Keratinocyte (primary cell): ENCODE data around the gene ZNF428. TPM values are rescaled to one million over a fixed set of nuclear protein-coding genes. Genes with fewer than 3 reads are reported as not detected.

Experiments used
- DNase-seq: peaks from one replicate; pipeline ENCODE4 v3.0.0-alpha.2; 2011; ENCODE audit warnings: low read depth, missing footprints, low spot score
- FAIRE-seq: peaks from 2 replicates; lab custom pipeline; 2011; peaks lifted over from hg19 to GRCh38; lab: Jason Lieb, UNC
- H2AFZ ChIP-seq: 2 replicates; pipeline ENCODE4 v1.6.0; 2012; ENCODE audit warnings: low read length, control low read depth, inconsistent platforms; ENCODE audit not compliant: control insufficient read depth
- H3K27ac ChIP-seq: 2 replicates; pipeline ENCODE4 v1.5.1; 2011; ENCODE audit warnings: low read length; ENCODE audit not compliant: control insufficient read depth, insufficient read depth
- H3K27me3 ChIP-seq: 3 replicates; pipeline ENCODE4 v1.6.0; 2011; ENCODE audit warnings: low read length; ENCODE audit not compliant: control insufficient read depth, insufficient read depth; ENCODE audit errors: extremely low read depth
- H3K36me3 ChIP-seq, 2 experiments: 2 replicates in 1 of 2; 3 replicates in 1 of 2; pipeline ENCODE4 v1.5.1; 2011; ENCODE audit warnings: low read length in 2 of 2, mild to moderate bottlenecking in 1 of 2; ENCODE audit not compliant: control insufficient read depth in 2 of 2, insufficient read depth in 2 of 2; ENCODE audit errors: extremely low read depth in 1 of 2
- H3K4me1 ChIP-seq: 3 replicates; pipeline ENCODE4 v1.5.1; 2011; ENCODE audit warnings: low read length; ENCODE audit not compliant: control insufficient read depth, insufficient read depth; ENCODE audit errors: extremely low read depth
- H3K4me2 ChIP-seq: 3 replicates; pipeline ENCODE4 v1.6.0; 2011; ENCODE audit warnings: low read depth, low read length; ENCODE audit not compliant: control insufficient read depth, insufficient read depth; ENCODE audit errors: extremely low read depth
- H3K4me3 ChIP-seq, 3 experiments: fragments of 200-600 bp in 1 of 3; sonication (generic) in 1 of 3; 2 replicates in 2 of 3; 3 replicates in 1 of 3; pipeline ENCODE4 v1.5.1; 2011 to 2016; ENCODE audit warnings: low read length in 3 of 3, mild to moderate bottlenecking in 3 of 3, control low read depth in 2 of 3, inconsistent platforms in 1 of 3, low read depth in 1 of 3, mixed read lengths in 1 of 3, mixed run types in 1 of 3, moderate library complexity in 1 of 3; ENCODE audit not compliant: control insufficient read depth in 2 of 3, insufficient read depth in 2 of 3; ENCODE audit errors: extremely low read depth in 1 of 3
- H3K79me2 ChIP-seq: 2 replicates; pipeline ENCODE4 v1.6.0; 2012; ENCODE audit warnings: low read length; ENCODE audit not compliant: control insufficient read depth, insufficient read depth
- H3K9ac ChIP-seq: 3 replicates; pipeline ENCODE4 v1.6.0; 2011; ENCODE audit warnings: low read length; ENCODE audit not compliant: control insufficient read depth, insufficient read depth; ENCODE audit errors: extremely low read depth
- H3K9me1 ChIP-seq: 3 replicates; pipeline ENCODE4 v1.6.0; 2011; ENCODE audit warnings: low read length; ENCODE audit not compliant: control insufficient read depth, insufficient read depth; ENCODE audit errors: extremely low read depth
- H3K9me3 ChIP-seq: 2 replicates; pipeline ENCODE4 v1.5.1; 2012; ENCODE audit warnings: low read depth, low read length; ENCODE audit not compliant: control insufficient read depth
- H4K20me1 ChIP-seq: 3 replicates; pipeline ENCODE4 v1.6.0; 2011; ENCODE audit warnings: low read length; ENCODE audit not compliant: control insufficient read depth, insufficient read depth; ENCODE audit errors: extremely low read depth
- EZH2 ChIP-seq: IDR thresholded peaks from one replicate; pipeline ENCODE4 v1.6.1; 2012; ENCODE audit warnings: inconsistent platforms, mild to moderate bottlenecking, low read length, moderate library complexity
- dilution Hi-C: fragments of 300-500 bp; cut with MboI; formaldehyde crosslinking; loops from one replicate; pipeline ENCODE4 v1.7.0; 2020; ENCODE audit warnings: low sequenced_read_pairs; ENCODE audit not compliant: extremely low pct_ligation_motif_present
- polyA plus RNA-seq, 5 experiments: library from polyadenylated mRNA; depleted of rRNA in 3 of 5; stranded (reverse) in 3 of 5; stranded (forward) in 1 of 5; unstranded in 1 of 5; fragments of >200 nt; gene quantifications; 1 replicate in 1 of 5; 2 replicates in 3 of 5; 3 replicates in 1 of 5; pipeline versions ENCODE4 v1.2.1 to v1.2.3, GENCODE V29; 2011 to 2012; ENCODE audit warnings: missing spikeins in 2 of 5, low read depth in 1 of 5, low replicate concordance in 1 of 5
- TF ChIP-seq, protein P1 (sequence below), 3 experiments: IDR thresholded peaks in 1 of 3; conservative IDR thresholded peaks in 1 of 3; optimal IDR thresholded peaks in 1 of 3; 2 replicates in 2 of 3; 3 replicates in 1 of 3; pipeline versions ENCODE3 to v1.5.1; 2011; ENCODE audit warnings: low read length in 3 of 3, mild to moderate bottlenecking in 3 of 3, moderate library complexity in 2 of 3, control low read depth in 1 of 3, inconsistent platforms in 1 of 3; ENCODE audit not compliant: insufficient read depth in 2 of 3; ENCODE audit errors: extremely low read depth in 1 of 3

ZNF428 gene
- polyA plus RNA-seq, 1 donor (not counting 4 experiments of a cell fraction or from before 2014, with no cell fraction given) = 13.9 TPM

DNA sequence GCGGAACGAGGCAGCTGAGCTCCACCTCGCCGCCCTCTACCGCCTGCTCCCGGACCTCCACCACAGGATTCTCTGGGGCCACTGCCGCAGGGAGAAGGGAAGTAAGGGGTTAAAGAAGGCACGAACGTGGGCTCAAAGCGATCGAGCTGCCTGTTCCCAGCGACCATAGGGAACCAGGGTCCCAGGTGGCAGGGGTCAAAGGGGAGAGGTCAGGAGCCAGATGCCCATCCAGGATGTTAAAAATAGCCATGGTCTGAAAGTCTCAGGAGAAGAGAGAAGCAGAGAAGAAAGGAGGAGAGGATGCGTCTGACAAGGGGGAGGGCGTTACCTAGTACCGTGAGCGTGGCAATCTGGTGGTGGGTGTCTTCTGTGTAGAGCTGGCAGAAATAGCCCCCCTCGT is 7.4 kb upstream of the ZNF428 start:
- H3K79me2 ChIP-seq = no peaks in the 10 kb centered on the region
- peaks cover 6% of the 10 kb centered on the region for H3K4me1 ChIP-seq
- no peak overlapping the region for H3K4me2 ChIP-seq
- DNase-seq (no peak), FAIRE-seq (no peak)
- no peaks in the 10 kb centered on the region for H4K20me1 ChIP-seq
- no peak overlapping the region for H3K27ac ChIP-seq
- no peak overlapping the region for H2AFZ ChIP-seq
- H3K27me3 ChIP-seq = no peaks in the 10 kb centered on the region
- no peaks in the 10 kb centered on the region for H3K9me1 ChIP-seq
- TF ChIP-seq, protein P1, sequence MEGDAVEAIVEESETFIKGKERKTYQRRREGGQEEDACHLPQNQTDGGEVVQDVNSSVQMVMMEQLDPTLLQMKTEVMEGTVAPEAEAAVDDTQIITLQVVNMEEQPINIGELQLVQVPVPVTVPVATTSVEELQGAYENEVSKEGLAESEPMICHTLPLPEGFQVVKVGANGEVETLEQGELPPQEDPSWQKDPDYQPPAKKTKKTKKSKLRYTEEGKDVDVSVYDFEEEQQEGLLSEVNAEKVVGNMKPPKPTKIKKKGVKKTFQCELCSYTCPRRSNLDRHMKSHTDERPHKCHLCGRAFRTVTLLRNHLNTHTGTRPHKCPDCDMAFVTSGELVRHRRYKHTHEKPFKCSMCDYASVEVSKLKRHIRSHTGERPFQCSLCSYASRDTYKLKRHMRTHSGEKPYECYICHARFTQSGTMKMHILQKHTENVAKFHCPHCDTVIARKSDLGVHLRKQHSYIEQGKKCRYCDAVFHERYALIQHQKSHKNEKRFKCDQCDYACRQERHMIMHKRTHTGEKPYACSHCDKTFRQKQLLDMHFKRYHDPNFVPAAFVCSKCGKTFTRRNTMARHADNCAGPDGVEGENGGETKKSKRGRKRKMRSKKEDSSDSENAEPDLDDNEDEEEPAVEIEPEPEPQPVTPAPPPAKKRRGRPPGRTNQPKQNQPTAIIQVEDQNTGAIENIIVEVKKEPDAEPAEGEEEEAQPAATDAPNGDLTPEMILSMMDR (optimal IDR thresholded peaks at IDR 0.05 in 1 of 3, IDR thresholded peaks at IDR 0.05 in 1 of 3, conservative IDR thresholded peaks at IDR 0.05 in 1 of 3; ENCODE audit: extremely low read depth in 1 of 3, insufficient read depth in 2 of 3, low read length in 3 of 3) = no peak
- TF ChIP-seq EZH2 = no peak
- no peaks in the 10 kb centered on the region for H3K9me3 ChIP-seq
- dilution Hi-C loops = no loop called here
- H3K9ac ChIP-seq = no peak overlapping the region
- H3K4me3 ChIP-seq = no peak overlapping the region
- no peaks in the 10 kb centered on the region for H3K36me3 ChIP-seq

DNA sequence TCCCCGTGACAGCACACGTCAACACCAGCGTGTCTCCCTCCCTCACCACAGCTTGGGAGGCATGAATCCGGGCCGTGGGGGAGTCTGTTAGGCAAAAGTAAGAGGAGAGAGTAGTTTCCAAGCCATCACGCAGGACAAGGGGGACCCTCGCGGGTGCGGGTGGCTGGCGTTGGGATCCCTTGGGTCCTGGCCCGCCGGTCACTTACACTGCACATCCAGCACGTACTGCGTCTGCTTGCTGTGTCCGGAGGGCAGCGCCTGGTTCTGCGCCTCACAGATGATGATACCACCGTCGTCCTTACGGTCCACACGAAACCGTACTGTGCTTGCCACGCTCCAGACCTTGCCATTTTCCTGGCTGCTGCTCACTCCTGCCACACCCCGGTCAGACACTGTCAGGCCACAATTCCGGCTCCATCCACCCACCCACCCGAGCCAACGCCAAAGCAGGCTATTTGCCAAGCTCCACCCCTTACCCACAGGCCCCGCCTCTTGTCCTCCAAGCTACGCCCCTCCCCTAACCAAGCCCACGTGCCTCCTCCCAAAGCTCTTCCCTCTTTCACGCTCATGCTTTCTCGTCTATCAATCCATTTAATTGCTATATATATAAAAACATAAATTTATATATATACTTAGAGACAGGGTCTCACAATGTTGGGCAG is 6.6 kb upstream of the ZNF428 start:
- no peak overlapping the region for H3K4me2 ChIP-seq
- H3K27me3 ChIP-seq = no peaks in the 10 kb centered on the region
- peaks cover 6% of the 10 kb centered on the region for H3K4me1 ChIP-seq
- H4K20me1 ChIP-seq = no peaks in the 10 kb centered on the region
- H2AFZ ChIP-seq = no peak overlapping the region
- dilution Hi-C loops = no loop called here
- TF ChIP-seq, protein P1 (optimal IDR thresholded peaks at IDR 0.05 in 1 of 3, IDR thresholded peaks at IDR 0.05 in 1 of 3, conservative IDR thresholded peaks at IDR 0.05 in 1 of 3; ENCODE audit: extremely low read depth in 1 of 3, insufficient read depth in 2 of 3, low read length in 3 of 3) = no peak
- no peak for TF ChIP-seq EZH2
- no peak overlapping the region for H3K27ac ChIP-seq
- H3K9ac ChIP-seq = no peak overlapping the region
- no peak for DNase-seq
- no peak overlapping the region for H3K4me3 ChIP-seq
- no peaks in the 10 kb centered on the region for H3K36me3 ChIP-seq
- no peaks in the 10 kb centered on the region for H3K9me3 ChIP-seq
- FAIRE-seq = no peak
- no peaks in the 10 kb centered on the region for H3K79me2 ChIP-seq
- no peaks in the 10 kb centered on the region for H3K9me1 ChIP-seq
